ENCODE data around the gene FNBP1. TPM values are rescaled to one million over a fixed set of nuclear protein-coding genes. Genes with fewer than 3 reads are reported as not detected.

The FNBP1 gene
- total RNA-seq, 1 experiment from 2014 or later = 43.6 TPM

DNA sequence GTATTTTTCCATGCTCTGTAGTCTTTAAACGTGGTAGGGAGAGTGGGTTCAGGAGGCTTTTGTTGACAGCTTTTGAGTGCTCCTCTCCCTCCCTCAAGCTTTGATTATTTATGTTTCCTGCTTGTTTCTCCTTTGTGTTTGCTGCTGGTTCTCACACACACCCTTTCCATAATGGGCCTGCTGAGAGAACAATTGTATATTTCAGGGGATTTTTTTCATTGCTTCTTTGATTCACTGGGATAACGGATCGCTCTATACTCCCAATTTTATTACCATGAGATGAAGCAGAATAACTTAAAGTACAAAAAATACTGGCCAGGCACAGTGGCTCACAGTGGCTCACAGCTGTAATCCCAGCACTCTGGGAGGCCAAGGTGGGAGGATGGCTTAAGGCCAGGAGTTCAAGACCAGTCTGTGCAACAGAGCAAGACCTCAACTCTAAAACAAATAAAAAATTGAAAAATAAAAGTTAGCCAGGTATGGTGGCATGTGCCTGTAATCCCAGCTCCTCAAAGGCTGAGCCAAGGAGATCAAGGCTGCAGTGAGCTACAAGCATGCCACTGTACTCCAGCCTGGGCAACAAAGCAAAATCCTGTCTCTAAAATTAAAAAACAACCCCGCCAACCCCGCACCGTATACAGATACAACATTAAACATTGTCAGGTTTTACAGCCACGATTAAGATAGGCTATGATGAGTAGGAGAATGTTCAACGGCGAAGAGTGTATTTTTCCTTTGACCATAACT is 140.8 kb downstream of the FNBP1 start (continued):
- TF ChIP-seq, protein P1, sequence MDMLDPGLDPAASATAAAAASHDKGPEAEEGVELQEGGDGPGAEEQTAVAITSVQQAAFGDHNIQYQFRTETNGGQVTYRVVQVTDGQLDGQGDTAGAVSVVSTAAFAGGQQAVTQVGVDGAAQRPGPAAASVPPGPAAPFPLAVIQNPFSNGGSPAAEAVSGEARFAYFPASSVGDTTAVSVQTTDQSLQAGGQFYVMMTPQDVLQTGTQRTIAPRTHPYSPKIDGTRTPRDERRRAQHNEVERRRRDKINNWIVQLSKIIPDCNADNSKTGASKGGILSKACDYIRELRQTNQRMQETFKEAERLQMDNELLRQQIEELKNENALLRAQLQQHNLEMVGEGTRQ (CRISPR knock-in tag; IDR thresholded peaks at IDR 0.05) = no peak
- TF ChIP-seq GTF2I (CRISPR knock-in tag; conservative IDR thresholded peaks at IDR 0.05) (no peak), ZNF671 (CRISPR knock-in tag; IDR thresholded peaks at IDR 0.05) (no peak)

GRCh38 chr9:129900263-129901027 is 142.5 kb downstream of the FNBP1 start:
- CTCF ChIA-PET = no interaction called here
- ATAC-seq = no peak
- peaks cover 40% of the 10 kb centered on the region for H3K36me3 Mint-ChIP-seq

More at GRCh38 chr9:129900263-129901027, 142.5 kb downstream of the FNBP1 start:
- no peak for DNase-seq (ENCODE audit: low spot score)
- Mint-ChIP-seq H3K4me3 (no peak overlapping the region), H3K27me3 (ENCODE audit: low read depth) (no peaks in the 10 kb centered on the region), H3K27ac (no peak overlapping the region), H3K9me3 (no peaks in the 10 kb centered on the region), H3K4me1 (peaks cover 11% of the 10 kb centered on the region)
- TF ChIP-seq, protein P2, sequence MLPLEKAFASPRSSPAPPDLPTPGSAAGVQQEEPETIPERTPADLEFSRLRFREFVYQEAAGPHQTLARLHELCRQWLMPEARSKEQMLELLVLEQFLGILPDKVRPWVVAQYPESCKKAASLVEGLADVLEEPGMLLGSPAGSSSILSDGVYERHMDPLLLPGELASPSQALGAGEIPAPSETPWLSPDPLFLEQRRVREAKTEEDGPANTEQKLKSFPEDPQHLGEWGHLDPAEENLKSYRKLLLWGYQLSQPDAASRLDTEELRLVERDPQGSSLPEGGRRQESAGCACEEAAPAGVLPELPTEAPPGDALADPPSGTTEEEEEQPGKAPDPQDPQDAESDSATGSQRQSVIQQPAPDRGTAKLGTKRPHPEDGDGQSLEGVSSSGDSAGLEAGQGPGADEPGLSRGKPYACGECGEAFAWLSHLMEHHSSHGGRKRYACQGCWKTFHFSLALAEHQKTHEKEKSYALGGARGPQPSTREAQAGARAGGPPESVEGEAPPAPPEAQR (CRISPR knock-in tag; IDR thresholded peaks at IDR 0.05) = no peak
- TF ChIP-seq NR3C1 (CRISPR knock-in tag; conservative IDR thresholded peaks at IDR 0.05; ENCODE audit: low read depth) (no peak), NR1H2 (CRISPR knock-in tag; IDR thresholded peaks at IDR 0.05) (no peak), E2F5 (CRISPR knock-in tag; IDR thresholded peaks at IDR 0.05) (no peak), ESRRA (CRISPR knock-in tag; IDR thresholded peaks at IDR 0.05; ENCODE audit: borderline replicate concordance) (no peak), CDX4 (CRISPR knock-in tag; IDR thresholded peaks at IDR 0.05; ENCODE audit: borderline replicate concordance) (no peak), ZNF423 (CRISPR knock-in tag; IDR thresholded peaks at IDR 0.05) (no peak), FOXP4 (CRISPR knock-in tag; IDR thresholded peaks at IDR 0.05) (no peak), IRF2 (CRISPR knock-in tag; IDR thresholded peaks at IDR 0.05; ENCODE audit: borderline replicate concordance, low read depth) (no peak), FOXJ3 (CRISPR knock-in tag; IDR thresholded peaks at IDR 0.05; ENCODE audit: borderline replicate concordance) (no peak), SP1 (CRISPR knock-in tag; conservative IDR thresholded peaks at IDR 0.05) (no peak)
- TF ChIP-seq, protein P3, sequence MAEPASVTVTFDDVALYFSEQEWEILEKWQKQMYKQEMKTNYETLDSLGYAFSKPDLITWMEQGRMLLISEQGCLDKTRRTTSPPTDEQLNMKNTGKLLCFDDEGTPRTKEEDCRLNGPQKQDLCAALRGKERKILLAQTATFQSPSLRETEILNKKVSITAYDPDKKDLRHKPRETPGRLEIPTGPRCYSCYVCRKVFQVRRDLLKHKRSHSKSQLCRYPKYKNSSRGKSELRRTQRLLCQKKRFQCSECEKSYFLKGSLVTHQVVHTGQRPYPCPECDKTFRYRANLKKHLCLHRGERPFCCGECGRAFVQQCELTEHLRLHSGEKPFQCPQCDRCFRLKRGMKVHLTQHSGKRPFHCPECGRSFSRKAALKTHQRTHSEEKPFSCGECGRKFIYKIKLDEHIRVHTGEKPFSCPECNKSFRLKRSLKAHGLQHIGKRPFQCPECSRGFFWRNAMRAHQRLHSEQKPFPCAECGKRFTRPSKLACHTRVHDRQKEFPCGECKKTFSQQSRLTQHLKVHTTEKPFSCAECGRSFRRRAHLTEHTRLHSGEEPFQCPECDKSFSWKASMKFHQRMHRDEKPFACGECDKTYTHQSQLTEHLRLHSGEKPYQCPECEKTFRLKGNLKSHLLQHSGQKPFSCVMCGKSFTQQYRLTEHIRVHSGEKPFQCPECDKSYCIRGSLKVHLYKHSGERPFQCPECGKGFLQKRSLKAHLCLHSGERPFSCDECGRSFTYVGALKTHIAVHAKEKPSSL (CRISPR knock-in tag; conservative IDR thresholded peaks at IDR 0.05) = no peak
- POLR2A ChIA-PET = no interaction called here
